GM18526 (cell line): ENCODE results near the gene GNB5.

Experiments used
- POLR2A ChIP-seq: IDR thresholded peaks from 3 replicates; pipeline ENCODE4 v1.6.1; 2011; ENCODE audit not compliant: insufficient read length; ENCODE audit errors: extremely low read depth

GNB5 gene

DNA sequence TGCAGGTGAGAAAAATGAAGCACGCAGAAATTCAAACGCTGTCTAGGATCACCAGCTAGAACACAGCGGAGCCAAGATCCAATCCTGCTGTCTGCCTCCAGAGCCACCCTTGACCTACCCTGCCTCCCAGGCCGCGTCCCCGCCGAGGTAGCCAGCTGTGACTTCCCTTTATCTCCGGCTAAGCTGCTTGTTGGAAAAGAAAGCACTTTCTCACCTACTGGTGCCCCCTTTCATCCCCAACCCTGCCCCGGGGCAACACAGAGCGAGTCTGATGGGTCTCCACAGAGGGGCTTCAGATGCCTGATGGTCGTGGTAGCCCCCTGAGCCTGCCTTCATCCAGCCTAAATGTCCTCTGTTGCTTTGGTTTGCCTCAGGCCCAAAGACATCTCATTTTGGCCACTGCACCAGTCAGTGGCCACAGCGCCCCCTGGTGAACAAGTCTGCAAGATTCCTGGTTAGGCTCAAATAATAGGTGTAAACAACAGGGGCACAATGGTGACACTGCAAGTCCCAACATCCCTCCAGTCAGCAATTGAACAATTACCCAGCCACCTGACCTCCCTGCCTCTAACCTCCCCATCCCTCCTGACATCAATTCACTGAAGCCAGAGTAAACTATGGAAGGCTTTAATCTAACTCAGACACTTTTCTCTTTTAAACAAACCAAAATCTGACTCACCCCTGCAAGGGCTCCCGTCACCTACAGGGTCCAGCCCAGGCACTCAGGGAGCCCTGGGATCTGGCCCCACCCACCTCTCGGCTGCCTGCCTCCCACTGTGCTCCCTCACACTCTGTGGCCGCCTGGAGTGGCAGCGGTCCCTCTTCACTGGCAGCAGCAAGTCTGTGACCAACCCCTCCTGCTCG is 51.4 kb downstream of the GNB5 start:
- no peak for TF ChIP-seq POLR2A

DNA sequence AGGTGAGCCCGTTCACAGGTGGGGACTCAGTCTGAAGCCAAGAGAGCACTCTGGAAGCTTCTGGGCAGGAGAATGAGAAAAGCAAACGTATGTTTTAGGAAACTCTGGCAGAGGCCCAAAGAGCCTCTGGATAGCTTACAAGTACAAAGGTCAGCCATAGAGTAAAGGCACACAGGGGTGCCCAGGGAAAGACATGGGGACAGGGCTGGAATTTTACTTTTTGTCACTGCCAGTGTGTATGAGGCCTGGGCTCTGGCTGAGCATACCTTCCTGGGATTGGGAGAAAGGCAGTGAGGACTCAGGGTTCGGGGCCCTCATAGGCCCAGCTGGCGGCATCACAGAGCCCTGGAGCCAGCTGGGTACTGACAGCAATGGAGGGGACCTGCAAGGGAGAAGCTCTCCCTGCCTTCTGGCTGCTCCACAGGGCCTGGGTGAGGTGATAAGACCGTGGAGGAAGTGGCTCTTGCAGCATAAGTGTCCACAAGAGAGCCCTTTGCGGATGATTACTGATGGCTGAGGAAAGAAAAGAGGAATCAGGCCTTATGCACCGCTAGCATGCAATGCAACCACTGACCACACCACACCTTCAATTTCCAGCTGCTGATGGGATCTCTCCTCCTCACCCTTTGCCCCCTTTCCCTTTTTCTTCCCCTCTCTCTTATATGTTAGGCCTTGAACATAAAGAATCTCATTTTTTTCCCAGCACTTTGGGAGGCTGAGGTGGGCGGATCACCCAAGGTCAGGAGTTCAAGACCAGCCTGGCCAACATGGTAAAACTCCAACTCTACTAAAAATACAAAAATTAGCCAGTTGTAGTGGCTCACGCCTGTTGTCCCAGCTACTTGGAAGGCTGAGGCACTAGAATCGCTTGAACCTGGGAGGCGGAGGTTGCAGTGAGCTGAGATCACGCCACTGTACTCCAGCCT is 53.5 kb downstream of the GNB5 start:
- TF ChIP-seq POLR2A: no peak

DNA sequence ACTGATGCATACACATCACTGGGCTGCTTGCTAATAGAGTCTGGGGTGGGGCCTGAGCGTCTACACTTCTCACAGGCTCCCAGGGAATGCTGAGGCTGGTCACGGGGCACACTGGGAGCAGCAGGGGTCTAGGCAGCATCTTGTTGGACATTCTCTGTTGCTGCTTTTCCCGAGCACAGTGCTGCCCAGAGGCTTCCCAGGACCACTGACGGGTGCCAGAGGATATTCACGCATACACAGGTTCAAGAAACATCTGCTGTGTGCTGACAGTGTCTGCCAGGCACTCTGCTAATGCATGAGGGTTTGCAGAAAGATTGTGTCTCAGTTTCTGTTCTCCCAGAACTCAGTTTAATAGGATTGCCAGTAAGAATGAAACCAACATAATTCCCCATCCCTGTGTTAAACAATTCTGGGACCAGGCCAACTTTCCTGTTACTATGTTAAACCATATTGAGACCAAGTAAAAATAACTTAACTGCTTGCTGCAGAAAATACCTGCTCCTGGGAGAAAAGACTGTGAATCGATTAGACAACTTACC is 54.7 kb downstream of the GNB5 start:
- TF ChIP-seq POLR2A: no peak

DNA sequence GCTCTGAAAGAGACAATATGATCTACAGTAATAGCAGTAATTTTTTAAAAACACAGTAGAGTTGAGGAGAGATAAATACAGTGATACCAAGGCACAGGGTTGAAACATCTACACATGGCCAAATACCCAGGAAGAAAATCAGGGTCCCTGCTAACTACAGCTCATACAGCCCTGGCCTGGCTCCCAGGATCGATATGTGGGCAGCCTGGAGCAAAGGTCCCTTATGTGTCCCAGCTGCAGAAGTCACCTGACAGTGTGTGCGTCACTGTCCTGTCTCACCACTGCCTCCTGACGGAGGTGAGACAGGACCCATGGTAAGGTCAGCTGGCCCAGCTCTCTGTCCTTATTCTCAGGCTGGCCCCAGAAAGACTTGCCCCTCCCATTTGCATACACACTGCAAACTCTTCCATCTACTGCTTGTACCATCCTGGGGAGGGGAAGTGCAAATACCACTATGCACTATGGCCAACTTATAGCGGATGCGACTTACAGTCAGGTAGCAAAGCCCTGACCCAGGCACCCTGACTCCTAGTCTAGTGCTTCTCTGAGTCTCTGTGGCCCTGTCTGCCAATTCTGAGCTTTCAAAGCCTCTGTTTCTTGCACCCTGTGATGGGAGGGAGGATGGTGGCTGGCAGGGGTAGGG is 56.6 kb downstream of the GNB5 start:
- TF ChIP-seq POLR2A: no peak

DNA sequence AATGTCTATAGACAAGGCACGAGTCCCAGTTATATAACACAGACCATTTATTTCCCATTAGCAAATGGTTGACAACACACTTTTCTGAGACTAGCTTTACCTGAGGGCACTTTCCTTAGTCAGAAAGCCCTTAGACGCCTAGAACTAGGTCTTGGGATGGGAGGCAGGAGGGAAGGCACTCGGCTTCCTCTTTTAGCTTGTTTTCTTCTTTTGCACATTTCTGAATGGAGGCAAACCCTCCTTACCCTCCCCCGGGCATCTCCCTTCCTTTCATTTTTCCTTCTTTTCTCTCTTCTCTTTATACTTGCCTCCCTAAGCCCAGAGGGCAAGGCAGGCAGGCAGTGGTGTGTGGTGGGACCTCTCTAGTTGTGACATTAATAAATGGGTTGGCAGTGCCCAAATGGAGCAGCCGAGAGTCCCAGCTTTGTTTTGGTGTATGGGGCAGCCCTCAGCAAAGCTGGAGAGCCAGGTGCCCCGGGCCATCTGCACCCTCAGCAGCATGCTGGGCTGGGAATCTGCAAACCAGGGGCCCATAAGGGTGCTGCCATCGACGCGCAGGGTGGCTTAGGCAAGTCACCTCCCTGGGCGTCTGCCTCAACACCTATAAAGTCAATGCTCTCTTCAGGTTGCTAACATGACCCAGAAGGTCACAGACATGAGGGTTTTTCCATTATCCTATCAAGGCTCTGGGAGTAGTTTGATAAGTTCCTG is 57.5 kb downstream of the GNB5 start:
- TF ChIP-seq POLR2A: no peak

DNA sequence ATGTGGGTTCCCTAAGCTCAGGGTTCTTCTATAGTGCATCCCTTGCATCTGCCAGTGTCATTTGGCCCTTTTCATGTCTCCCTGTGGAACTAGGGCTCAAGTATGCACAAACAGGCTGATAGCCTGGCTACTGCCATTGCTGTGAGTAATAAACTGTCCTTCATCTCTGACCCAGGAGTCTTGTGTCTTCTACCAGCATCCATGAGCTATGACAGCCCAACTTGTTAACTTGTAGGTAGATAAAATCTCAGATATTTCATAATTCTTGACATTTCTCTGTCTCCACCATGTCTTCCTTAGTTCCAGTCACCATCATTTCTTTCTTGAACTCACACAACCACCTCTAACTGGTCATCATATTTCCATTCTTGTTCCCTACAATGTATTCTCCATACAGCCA is 59.1 kb downstream of the GNB5 start:
- no peak for TF ChIP-seq POLR2A

DNA sequence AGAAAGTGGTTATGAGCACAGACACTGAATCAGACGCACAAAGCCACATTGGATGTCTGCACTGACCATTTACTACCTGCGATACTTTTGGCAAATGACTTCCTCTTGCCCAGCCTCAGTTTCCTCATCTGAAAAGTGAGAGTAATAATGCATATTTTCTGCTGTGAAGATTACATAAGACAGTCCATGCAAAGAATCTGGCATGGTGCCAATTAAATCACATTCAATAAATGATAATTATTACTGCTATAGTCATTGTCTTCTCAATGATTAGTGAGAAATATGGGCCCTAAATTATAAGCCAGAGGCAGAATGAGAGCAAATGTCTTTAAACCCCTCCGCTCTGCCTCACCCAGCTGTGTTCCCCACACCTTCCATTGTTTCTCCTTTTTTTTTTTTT is 62.6 kb downstream of the GNB5 start:
- TF ChIP-seq POLR2A: no peak

DNA sequence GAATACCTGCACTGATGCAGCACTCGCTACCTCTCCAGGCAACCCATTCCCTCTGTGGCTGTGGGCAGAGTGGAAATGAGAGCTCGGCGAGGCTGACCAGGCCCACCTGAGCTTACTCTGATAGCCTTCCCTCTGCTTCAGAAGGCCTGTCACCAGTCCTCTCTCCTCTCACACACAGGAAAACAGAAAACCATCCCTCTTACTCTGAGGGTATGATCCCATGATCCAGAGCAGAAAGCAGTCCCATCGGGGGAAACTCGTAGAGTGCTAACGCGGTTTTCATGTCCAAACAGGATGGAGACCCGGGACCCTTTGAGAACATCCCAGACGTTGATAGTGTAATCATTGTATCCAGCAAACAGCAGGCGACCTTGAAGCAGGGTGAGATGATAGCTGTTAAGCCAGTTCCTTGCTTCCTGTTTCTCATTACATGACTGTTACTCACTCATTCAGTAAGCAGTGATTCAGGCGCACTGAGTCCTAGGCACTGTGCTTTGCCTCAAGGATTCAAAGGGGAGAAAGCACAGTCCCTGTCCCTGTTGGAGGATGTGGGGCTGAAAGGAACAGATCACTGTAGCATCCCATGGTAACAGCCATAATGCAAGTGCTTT is 66.8 kb downstream of the GNB5 start:
- TF ChIP-seq POLR2A: no peak

DNA sequence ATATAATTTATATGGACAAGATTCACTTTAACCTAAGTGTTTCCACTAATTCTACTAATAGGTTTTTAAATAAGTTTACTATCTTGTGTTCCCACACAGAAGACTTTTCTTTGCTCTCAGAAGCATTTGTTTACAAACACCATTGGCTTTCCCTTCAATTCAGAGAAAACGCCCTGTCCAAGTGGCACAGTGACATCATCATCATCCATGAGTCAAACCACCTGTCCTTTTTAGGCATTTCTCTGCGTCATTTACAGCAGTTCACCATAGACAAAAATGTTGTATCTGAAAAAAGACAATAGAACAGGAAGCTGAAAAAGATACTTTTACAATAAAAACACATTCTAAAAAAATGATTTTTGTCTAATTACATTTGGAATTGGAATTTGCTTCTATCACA is 69.3 kb downstream of the GNB5 start:
- TF ChIP-seq POLR2A: no peak

DNA sequence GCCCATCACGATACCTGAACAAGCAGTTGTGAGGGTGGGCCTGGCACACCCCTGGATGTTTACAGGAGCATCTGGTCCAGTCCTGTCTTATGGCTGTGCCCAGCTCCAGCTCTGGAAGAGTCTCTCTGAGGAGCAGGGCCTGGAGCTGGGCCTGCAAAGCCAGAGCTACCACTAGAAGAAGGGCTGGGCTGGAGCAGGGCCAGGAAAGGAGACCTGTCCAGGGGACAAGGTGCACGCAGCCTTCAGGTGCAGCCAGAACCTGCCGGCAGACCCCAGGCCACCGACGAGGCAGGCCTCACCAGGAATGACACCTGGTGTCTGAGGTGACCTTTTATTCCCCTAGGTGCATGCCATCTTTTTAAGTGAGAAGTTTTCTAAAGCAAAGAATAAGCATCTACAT is 70.2 kb downstream of the GNB5 start:
- TF ChIP-seq POLR2A: no peak

DNA sequence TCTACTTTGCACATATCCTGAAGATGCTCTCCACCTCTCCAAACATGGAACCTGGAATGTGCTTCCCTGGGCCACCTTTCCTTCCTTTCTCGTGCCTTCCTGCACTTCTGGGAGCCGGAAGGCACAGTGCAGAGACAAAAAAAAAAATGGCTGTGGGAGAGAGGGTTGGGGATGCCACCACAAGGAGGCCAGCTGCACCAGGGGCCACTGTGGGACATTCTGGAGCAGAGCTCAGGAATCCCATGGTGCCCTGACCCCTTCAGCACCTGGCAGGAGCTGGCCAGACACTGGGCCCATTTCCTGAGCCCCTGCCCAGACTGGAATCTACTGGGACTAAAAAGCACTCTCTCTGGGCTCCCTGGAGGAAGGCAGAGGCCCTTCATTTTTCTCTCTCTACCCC is 70.7 kb downstream of the GNB5 start:
- TF ChIP-seq POLR2A: no peak

DNA sequence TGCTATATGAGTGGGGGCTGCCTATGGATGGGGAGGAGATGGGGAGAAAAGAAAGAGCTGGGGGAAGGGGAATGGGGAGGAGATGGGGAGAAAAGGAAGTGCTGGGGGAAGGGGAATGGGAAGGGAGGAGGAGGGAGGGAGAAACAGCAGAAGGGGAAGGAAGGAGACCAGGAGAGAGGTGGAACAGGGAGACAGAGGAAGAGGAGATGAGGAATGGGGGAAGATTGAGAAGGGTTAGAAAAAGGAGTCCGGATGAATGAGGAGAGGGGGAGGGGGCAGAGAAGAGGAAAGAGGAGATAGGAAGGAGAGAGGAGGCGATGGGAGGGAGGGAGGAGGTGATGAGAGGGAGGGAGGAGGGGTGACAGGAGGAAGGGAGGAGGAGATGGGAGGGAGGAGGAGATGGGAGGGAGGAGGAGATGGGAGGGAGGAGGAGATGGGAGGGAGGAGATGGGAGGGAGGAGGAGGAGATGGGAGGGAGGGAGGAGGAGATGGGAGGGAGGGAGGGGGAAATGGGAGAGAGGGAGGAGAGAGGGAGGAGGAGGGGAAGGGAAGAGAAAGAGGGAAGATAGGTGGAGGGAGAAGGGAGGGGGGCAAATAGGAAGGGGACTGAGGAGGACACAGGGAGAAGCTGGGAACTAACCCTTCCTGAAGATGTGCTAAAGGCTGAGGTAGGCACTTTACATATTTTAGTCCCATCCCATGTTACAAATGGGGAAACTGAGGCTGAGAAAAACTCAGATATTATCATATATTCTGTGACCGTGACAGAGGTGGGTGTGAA is 72.0 kb downstream of the GNB5 start:
- TF ChIP-seq POLR2A: no peak

DNA sequence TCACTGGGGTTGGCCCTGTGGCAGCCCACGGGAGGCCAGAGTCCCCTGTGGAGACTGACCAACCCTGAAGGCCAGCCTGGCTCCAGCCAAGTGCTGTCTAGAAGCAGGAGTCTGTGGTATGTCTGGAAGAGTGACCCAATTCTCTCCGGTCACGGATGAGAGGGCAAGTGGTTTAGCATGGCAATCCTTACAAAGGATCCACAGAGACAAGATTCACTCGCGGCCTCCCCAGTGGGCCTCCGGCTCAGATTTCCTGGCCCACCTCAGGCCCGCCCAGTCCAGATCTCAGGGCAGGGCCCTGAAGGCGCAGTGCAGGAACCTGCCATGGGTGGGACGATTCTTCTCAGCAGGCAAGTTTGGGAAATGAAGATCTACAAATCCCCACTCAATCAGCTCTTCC is 73.6 kb downstream of the GNB5 start:
- no peak for TF ChIP-seq POLR2A
